Smooth muscle cell (in vitro differentiated cells): ENCODE measurements around the gene NXT1. TPM values are rescaled to one million over a fixed set of nuclear protein-coding genes. Genes with fewer than 3 reads are reported as not detected.
A peak's percentile ranks its signal among the peaks of the same experiment; 100 is the strongest.

ENCODE experiments used
- DNase-seq: peaks from one replicate; lab custom pipeline; 2025; ENCODE audit not compliant: unreplicated experiment; lab: John Stamatoyannopoulos, UW
- H2AFZ ChIP-seq: fragments of 200-600 bp; sonication (generic); 2 replicates; pipeline ENCODE4 v1.6.0; 2016; ENCODE audit warnings: antibody characterized with exemption, low read depth, mild to moderate bottlenecking
- H3F3A ChIP-seq: fragments of 200-600 bp; sonication (generic); 2 replicates; pipeline ENCODE4 v1.6.0; 2017; ENCODE audit warnings: antibody characterized with exemption, low read depth
- H3K27ac ChIP-seq: fragments of 200-600 bp; sonication (generic); 2 replicates; pipeline ENCODE4 v1.5.1; 2016; ENCODE audit warnings: low read depth, mild to moderate bottlenecking
- H3K27me3 ChIP-seq: fragments of 200-600 bp; sonication (generic); 2 replicates; pipeline ENCODE4 v1.6.1; 2016; ENCODE audit warnings: low read depth, mild to moderate bottlenecking
- H3K36me3 ChIP-seq: fragments of 200-600 bp; sonication (generic); 2 replicates; pipeline ENCODE4 v1.5.1; 2016; ENCODE audit warnings: low read depth
- H3K4me1 ChIP-seq: fragments of 200-600 bp; sonication (generic); 2 replicates; pipeline ENCODE4 v1.5.1; 2016; ENCODE audit warnings: low read depth
- H3K4me2 ChIP-seq: fragments of 200-600 bp; sonication (generic); 2 replicates; pipeline ENCODE4 v1.6.0; 2016; ENCODE audit warnings: mild to moderate bottlenecking
- H3K4me3 ChIP-seq: fragments of 200-600 bp; sonication (generic); 2 replicates; pipeline ENCODE4 v1.5.1; 2016; ENCODE audit warnings: mild to moderate bottlenecking
- H3K79me2 ChIP-seq: fragments of 200-600 bp; sonication (generic); 2 replicates; pipeline ENCODE4 v1.6.0; 2016; ENCODE audit warnings: low read depth, mild to moderate bottlenecking
- H3K9ac ChIP-seq: fragments of 200-600 bp; sonication (generic); 2 replicates; pipeline ENCODE4 v1.6.0; 2016; ENCODE audit warnings: low read depth
- H3K9me3 ChIP-seq: fragments of 200-600 bp; sonication (generic); replicated peaks from 2 replicates; pipeline ENCODE4 v1.5.1; 2016; ENCODE audit warnings: low read depth
- H4K20me1 ChIP-seq: fragments of 200-600 bp; sonication (generic); 2 replicates; pipeline ENCODE4 v1.6.0; 2016; ENCODE audit warnings: low read depth
- WGBS: methylation state at CpG from one replicate; pipeline ENCODE4 v1.1.7; 2016; ENCODE audit warnings: low lambda C conversion rate; 5-methylcytosine and 5-hydroxymethylcytosine counted together
- polyA plus RNA-seq: library from polyadenylated mRNA; unstranded; fragments of >200 nt; fragmentation: Nextera tagmentation; extraction: Ambion mirVana; gene quantifications from 2 replicates; pipeline ENCODE4 v1.2.1, GENCODE V29; 2016
- total RNA-seq: library from RNA; depleted of rRNA; stranded (reverse); fragments of >200 nt; gene quantifications from 2 replicates; pipeline ENCODE4 v1.2.3, GENCODE V29; 2014
- TF ChIP-seq, protein P1 (sequence below): fragments of 200-600 bp; sonication (generic); IDR thresholded peaks from 2 replicates; pipeline ENCODE4 v1.5.1; 2017; ENCODE audit warnings: borderline replicate concordance, mild to moderate bottlenecking, antibody characterized with exemption; ENCODE audit not compliant: insufficient read depth, poor library complexity, severe bottlenecking

The NXT1 gene
- total and polyA plus RNA-seq, 2 experiments from 2014 or later = 45.3 to 49.6 TPM

DNA sequence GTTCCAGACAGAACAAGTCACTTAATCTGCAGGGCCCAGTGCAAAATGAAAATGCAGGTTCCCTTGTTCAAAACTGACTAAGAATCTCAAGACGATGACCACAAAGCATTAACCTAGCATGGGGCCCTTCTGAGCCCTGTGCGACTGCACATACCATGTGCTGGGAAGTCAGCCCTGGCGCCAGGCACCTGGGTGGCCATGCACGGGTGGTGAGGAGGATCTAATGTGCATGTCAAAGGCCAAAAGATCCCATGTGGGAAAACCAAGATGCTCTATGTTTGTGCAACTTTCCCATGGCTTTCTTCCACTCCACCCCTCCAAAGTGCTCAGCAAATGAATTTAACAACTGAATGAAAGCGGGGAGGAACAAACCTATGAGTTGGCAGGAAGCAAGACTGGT, 33.5 kb upstream of the NXT1 start:
- Histone ChIP-seq H3K27ac (no peak overlapping the region), H3K79me2 (no peaks in the 10 kb centered on the region)
- 95% methylated on average over 5 of the region's 5 CpGs for WGBS

DNA sequence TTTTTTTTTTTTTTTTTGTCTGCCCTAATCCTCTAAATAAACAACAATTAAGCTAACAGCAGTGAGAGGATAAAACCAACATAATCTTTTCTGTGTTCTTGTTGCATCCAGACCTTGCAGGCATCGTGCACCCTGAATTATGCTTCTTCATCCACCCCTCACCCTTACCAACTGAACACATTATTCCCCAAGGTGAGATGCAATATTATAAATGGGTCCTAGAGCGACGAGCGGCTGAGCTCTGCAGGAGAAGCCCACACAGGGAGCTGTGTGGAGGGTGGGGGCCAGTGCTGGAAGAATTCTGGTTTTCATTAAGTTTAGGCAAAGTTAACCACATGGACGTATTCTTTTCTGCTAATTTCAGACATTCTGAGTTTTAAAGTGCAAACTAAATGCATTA, 32.2 kb upstream of the NXT1 start:
- Histone ChIP-seq H2AFZ (no peak overlapping the region), H3F3A (no peaks in the 10 kb centered on the region), H3K4me2 (no peak overlapping the region), H3K27me3 (no peaks in the 10 kb centered on the region), H3K4me1 (no peaks in the 10 kb centered on the region), H3K36me3 (no peaks in the 10 kb centered on the region), H3K9ac (no peak overlapping the region), H3K4me3 (no peak overlapping the region), H3K79me2 (no peaks in the 10 kb centered on the region), H4K20me1 (no peaks in the 10 kb centered on the region), H3K27ac (no peak overlapping the region), H3K9me3 (no peaks in the 10 kb centered on the region)
- TF ChIP-seq, protein P1, sequence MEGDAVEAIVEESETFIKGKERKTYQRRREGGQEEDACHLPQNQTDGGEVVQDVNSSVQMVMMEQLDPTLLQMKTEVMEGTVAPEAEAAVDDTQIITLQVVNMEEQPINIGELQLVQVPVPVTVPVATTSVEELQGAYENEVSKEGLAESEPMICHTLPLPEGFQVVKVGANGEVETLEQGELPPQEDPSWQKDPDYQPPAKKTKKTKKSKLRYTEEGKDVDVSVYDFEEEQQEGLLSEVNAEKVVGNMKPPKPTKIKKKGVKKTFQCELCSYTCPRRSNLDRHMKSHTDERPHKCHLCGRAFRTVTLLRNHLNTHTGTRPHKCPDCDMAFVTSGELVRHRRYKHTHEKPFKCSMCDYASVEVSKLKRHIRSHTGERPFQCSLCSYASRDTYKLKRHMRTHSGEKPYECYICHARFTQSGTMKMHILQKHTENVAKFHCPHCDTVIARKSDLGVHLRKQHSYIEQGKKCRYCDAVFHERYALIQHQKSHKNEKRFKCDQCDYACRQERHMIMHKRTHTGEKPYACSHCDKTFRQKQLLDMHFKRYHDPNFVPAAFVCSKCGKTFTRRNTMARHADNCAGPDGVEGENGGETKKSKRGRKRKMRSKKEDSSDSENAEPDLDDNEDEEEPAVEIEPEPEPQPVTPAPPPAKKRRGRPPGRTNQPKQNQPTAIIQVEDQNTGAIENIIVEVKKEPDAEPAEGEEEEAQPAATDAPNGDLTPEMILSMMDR = no peak
- no peak for DNase-seq
- whole genome bisulfite sequencing = 90% methylated on average over 5 of the region's 5 CpGs

More for the DNA sequence above, 33.5 kb upstream of the NXT1 start:
- Histone ChIP-seq H3K4me2 (no peak overlapping the region), H3K4me1 (no peaks in the 10 kb centered on the region), H3K4me3 (no peak overlapping the region), H4K20me1 (no peaks in the 10 kb centered on the region), H3F3A (no peaks in the 10 kb centered on the region), H2AFZ (no peak overlapping the region), H3K27me3 (no peaks in the 10 kb centered on the region), H3K36me3 (no peaks in the 10 kb centered on the region), H3K9me3 (no peaks in the 10 kb centered on the region), H3K9ac (no peak overlapping the region)
- TF ChIP-seq, protein P1 = no peak
- DNase-seq = no peak

DNA sequence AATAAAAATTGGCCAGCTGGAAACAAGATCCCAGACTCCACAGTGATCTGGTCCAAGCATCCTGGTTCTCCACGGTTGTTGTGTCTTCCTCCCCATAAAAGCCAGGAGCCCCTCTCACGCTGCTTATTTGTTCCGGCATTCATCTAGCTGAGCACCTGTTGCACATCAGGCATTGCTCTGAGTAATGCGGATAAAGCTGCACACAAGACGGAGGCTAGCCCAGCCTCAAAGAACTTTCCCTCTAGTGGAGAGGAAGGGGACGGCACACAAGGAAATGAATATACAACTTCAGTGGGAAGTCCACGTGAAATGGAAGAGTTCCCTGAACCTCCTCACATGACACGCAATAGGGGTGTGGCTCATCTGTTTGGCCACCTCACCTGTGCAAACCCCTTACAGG, 30.3 kb upstream of the NXT1 start:
- Histone ChIP-seq H2AFZ (no peak overlapping the region), H3K4me2 (no peak overlapping the region), H3K9me3 (no peaks in the 10 kb centered on the region), H3K9ac (no peak overlapping the region), H3K4me3 (no peak overlapping the region), H3K27me3 (no peaks in the 10 kb centered on the region), H3K4me1 (no peaks in the 10 kb centered on the region), H4K20me1 (no peaks in the 10 kb centered on the region), H3K79me2 (no peaks in the 10 kb centered on the region), H3K27ac (no peak overlapping the region), H3K36me3 (no peaks in the 10 kb centered on the region), H3F3A (no peaks in the 10 kb centered on the region)
- TF ChIP-seq, protein P1 = peak; percentile 29
- 76% methylated on average over 8 of the region's 8 CpGs for WGBS
- no peak for DNase-seq

DNA sequence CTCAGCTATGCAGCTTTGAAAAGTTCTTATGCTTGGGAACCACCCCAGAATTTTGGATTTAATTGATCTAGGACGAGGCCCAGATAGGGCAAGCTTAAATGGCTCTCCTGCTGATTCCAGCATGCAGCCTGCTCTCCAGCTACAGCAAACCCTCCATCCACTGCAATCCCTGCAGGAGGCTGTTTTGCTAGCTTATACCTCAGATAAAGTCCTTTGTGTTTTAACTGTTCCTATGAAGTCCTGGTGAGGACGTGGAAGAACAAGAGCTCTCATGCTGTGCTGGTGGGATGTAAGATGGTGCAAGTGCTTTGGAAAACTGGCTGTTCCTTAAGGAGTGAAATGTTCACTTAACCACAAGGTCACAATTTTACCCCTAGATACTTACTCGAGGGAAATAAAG, 25.5 kb upstream of the NXT1 start:
- H2AFZ ChIP-seq = no peak overlapping the region
- H3K9ac ChIP-seq = no peak overlapping the region
- no peaks in the 10 kb centered on the region for H3K9me3 ChIP-seq
- TF ChIP-seq, protein P1 = no peak
- H3F3A ChIP-seq = no peaks in the 10 kb centered on the region
- no peaks in the 10 kb centered on the region for H3K36me3 ChIP-seq
- no peaks in the 10 kb centered on the region for H4K20me1 ChIP-seq
- H3K4me3 ChIP-seq = no peak overlapping the region
- no peaks in the 10 kb centered on the region for H3K27me3 ChIP-seq
- DNase-seq = no peak
- 85% methylated on average over 3 of the region's 3 CpGs for WGBS
- no peaks in the 10 kb centered on the region for H3K4me1 ChIP-seq
- no peak overlapping the region for H3K4me2 ChIP-seq
- no peak overlapping the region for H3K27ac ChIP-seq
- no peaks in the 10 kb centered on the region for H3K79me2 ChIP-seq
